Stimulated activated CD4-positive, alpha-beta T cell treated with anti-CD3 and anti-CD28 coated beads, Interleukin-12 subunit alpha, Interleukin-12 subunit beta, amount 100 ng/mL, for 4 hours (primary cell): ENCODE results near the gene TCERG1L.

Experiments used
- DNase-seq: peaks from one replicate; pipeline ENCODE4 v3.0.0-alpha.2; 2020

Gene TCERG1L

DNA sequence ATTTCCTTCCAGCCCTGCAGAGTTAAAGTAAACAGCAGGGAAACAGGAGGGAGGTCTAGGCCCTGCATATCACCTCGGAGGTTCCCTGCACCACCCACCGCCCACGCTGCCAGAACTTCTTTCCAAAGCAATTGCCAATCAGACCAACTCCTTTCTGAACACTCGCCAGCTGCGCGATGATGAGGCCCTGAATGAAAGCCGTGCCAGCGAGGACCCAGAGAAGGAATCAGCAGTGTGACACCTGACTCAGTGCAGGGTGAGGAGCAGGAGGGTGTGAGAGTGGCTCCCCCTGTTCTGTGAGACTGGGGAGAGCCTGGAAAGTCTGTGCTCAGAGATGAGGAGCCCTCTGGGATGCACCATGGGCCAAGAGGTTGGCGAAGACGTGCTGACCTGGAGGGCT, 3.3 kb upstream of the TCERG1L start:
- no peak for DNase-seq

- no peak for DNase-seq
These were observed 2.6 kb upstream of the TCERG1L start for GRCh38 chr10:131314148-131314547.

- DNase-seq: no peak
These were observed 1.9 kb upstream of the TCERG1L start for GRCh38 chr10:131313377-131313776.

- DNase-seq: no peak
These were observed 936 bp upstream of the TCERG1L start for GRCh38 chr10:131312478-131312836.

DNA sequence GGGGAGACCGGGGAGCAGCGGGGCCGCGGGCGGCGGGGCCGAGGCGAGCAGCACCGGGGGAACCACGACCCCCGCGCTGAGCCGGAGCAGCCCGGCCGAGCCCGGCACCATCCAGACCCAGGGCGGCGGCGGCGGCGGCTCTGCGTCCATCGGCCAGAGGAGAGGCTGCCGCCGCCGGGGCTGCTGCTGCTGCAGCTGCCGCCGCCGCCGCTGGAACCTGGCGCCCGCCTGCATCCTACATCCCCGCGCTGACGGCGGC, 190 bp downstream of the TCERG1L start:
- no peak for DNase-seq

- no peak for DNase-seq
These were observed 745 bp downstream of the TCERG1L start for GRCh38 chr10:131310551-131311401.

- no peak for DNase-seq
These were observed 1.4 kb downstream of the TCERG1L start for GRCh38 chr10:131310142-131310541.

DNA sequence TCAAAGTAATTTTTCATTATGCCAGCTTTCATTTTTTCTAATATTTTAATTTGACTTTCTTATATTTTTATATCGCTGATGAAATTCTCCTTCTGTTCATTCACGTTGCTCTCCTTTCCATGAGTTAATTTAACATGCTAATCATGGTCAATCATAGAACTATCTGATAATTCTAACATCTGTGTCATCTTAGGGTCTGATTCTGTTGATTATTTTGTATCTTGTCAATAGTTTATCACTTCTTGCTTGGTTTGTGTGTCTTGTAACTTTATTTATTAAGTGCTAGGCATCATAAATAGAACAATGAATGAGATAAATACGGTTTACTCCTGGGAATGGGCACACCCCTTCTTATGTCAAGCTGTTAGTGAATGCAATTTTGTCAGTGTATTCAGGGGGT, 11.0 kb downstream of the TCERG1L start:
- no peak for DNase-seq

DNA sequence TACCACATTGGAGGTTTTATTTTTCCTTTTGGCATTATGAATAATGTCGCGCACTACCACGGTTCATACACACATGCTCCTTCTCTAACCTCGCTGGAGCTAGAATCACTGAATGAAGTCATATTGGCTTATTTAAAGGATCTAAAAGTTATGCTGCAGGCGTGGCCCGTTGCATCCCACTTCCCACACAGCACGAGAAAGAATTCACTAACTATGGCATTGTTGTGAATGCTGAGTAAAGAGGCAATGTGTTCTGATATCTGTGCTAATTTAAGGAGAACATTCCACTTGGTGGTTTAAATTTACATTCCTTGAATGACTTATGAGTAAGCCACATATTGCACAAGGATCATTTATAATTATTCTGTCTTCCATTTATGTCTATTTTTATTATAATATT, 20.7 kb downstream of the TCERG1L start:
- no peak for DNase-seq

DNA sequence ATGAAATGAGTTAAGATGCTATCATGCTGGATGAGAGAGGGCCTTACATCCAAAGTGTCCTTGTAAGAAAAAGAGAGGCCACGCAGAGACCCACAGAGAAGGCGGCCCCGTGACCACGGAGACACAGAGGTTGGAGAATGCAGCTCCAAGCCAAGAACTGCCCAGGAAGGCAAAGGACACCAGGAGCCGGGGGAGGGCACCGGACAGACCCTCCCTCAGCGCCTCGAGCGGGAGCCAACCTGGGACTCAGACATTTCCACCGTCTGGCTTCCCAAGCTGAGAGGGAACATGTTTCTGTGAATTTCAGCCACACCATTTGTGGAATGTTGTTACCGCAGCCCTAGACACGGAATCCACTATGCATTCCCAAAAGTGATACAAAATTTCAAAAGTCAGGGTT, 22.9 kb downstream of the TCERG1L start:
- DNase-seq: no peak

GRCh38 chr10:131282961-131283360, 28.6 kb downstream of the TCERG1L start:
- no peak for DNase-seq

DNA sequence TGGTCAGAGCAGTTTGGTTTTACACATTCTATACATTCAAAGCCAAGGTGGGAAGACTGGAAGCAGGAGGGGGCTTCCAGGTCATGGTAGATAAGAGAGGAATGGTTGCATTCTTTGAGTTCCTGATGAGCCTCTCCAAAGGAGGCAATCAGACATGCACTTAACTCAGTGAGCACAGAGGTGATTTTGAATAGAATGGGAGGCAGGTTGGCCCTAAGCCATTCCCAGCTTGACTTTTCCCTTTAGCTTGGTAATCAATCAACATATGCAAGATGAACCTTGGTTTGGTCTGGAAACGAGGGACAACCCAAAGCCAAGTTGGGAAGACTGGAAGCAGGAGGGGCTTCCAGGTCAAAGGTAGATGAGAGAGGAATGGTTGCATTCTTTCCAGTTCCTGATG, 31.4 kb downstream of the TCERG1L start:
- no peak for DNase-seq

DNA sequence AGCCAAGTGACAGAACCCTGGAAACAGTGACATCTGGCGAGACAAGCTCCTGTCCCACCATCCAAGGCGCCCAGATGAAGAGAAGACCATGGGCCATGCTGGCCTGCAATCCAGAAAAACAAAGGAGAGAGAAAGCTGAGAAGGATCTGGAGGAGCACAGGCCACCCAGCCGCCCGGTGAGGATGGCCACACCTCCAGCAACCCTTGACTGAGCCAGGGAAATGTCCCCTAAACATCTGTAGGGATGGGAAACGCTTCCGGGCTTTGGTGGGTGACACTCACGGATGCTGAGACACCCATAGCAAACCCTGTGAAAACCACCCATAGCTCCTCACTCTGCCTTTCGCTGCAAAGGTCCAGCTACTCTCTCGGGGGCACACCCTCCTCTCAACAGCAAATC, 32.0 kb downstream of the TCERG1L start:
- DNase-seq: no peak

GRCh38 chr10:131277969-131278368, 33.6 kb downstream of the TCERG1L start:
- DNase-seq: no peak

DNA sequence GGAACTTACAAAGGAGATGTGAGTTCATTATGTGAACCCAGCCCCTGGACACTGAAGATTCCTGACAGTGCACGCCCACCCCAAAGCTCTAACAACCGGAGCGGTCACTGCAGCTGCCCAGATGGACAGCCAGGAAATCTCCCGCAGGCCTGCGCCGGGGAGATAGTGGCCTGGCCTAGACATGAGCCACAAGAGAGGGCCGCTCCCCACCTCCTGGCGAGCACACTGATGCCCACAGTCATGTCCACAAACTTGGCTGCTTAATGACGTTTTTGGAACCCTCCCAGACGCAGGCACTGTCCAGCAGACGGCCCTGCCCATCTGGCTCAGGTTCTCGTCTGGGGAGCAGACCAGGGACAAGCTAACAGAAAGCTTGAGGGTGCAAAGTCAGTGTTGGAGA, 34.2 kb downstream of the TCERG1L start:
- no peak for DNase-seq

- no peak for DNase-seq
These were observed 35.8 kb downstream of the TCERG1L start for GRCh38 chr10:131275691-131276090.

GRCh38 chr10:131274883-131275282, 36.6 kb downstream of the TCERG1L start:
- no peak for DNase-seq

DNA sequence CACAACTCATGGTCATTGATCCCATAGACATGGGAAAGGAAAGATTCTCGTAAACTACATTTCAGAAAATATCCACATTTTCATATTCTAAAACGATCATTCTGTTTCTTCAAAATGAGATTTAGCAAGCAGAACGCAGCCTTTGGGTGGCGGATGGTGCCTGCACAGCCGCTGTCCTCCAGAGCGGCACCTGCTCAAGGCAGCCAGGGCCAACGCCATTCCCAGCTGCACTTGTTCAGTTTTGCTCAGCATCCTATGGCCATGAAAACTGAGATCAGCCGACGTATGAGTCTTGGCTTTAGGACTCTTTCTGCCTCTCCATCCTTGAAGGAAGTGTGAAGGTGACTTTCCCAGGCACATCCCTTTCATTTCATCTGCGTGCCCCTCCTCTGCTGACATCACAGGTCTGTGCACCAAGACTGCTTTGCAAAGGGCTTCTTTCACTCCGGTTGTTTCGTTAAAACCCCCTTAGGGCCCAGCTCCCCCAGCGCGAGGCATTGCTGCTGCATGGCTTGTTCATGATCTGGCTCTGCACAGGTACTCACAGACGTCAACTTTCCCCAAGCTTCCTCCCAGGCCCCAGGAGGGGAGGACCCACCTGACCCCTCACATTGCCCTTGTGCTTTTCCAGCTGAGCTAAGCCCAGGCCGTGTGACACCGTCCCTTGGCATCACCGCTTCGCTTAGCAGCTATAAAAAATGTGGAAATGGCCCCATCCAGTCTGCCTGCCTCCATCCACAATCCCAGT, 37.2 kb downstream of the TCERG1L start:
- DNase-seq: no peak

GRCh38 chr10:131273476-131273875, 38.0 kb downstream of the TCERG1L start:
- no peak for DNase-seq

DNA sequence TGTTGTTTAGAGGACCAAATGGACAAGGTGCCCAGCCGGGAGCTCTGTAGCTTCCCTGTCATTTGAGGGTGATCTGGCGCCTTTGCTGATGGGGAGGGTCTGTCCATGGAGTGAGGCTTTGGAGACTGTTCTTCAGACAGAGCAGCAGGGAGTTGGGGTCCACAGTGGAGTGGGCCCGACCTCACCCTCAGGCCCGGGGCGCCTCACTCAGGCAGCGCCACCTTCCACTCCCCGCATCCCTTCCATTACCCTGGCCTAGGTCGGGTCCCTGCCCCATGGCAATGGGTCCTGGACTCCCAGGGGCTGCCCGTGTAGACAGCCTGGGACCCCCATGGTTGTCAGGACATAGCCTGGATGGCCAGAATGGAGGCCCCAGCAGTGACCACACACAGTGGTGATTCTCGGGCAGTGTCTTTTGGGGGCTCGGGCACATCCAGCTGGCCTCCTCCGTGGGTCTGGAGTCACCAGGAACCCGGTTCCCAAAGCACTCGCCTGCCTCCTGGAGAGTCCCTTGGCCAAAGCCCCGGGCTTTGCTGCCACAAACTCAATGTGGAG, 38.5 kb downstream of the TCERG1L start:
- no peak for DNase-seq

GRCh38 chr10:131271966-131272365, 39.6 kb downstream of the TCERG1L start:
- no peak for DNase-seq

DNA sequence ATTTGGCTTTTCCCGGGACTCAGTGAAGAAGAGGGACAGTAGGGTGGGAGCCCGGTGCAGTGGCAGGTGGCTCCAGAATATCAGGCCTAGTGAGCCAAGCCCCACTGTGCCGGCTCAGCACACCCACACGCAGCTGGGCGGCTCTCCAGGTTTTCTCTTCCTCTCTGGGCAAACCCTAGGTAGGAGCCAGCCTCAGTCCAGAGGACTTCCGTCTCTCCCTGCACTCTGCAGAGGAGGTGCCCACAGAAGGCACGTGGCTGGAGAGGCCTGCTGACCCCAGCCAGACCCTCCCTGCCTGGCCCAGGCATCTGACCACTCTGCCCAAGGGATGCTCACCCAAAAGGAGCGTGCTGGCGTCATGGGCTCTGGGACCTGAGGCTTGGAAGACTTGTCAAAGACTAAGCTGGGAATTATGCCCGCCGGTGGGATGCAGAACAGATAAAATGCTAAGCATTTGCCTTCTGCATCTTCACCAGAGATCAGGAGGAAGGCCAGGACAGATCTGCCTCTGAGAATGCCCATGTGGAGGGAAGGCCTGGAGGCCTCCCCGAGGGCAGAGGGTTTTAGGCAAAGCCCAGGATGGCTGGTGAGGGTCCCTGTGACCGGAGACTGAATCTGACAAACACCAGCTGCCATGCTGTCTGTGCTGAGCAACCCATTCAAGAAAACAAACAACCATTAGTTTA, 40.2 kb downstream of the TCERG1L start:
- no peak for DNase-seq

GRCh38 chr10:131270461-131271190, 40.9 kb downstream of the TCERG1L start:
- DNase-seq: no peak
